Urothelium cell line (cell line): ENCODE results near the gene MRAP.
A peak's percentile ranks its signal among the peaks of the same experiment; 100 is the strongest.
"Not testable (repeated sequence)": the region's sequence is repeated elsewhere in the genome, so short reads cannot be mapped to it uniquely, and the experiment has no call there.

Source experiments
- DNase-seq: peaks from one replicate; pipeline ENCODE4 v3.0.0; 2011; ENCODE audit warnings: low spot score, mixed read lengths
- FAIRE-seq: peaks from 2 replicates; lab custom pipeline; 2011; peaks lifted over from hg19 to GRCh38; lab: Jason Lieb, UNC

Gene MRAP

DNA sequence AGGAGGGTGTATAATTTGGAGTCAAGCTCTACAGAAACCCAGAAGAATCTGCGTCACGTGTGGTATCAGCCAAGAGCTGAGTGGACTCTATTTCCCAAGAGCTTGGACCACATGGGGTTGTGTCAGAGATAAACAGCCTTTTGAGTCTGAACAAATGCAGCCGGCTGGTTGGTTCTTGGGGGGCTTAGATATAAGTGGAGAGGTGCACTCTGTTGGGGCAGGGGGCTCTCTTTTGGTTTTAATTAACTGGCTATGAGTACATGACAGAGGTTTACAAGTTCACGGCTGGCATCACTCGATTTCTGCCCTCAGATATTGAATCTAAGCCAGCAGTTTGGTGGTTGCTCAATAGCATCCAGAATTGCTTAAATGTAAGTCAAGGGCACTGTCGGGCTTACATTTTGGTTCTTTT is 501 bp upstream of the MRAP start:
- no peak for DNase-seq
- no peak for FAIRE-seq

DNA sequence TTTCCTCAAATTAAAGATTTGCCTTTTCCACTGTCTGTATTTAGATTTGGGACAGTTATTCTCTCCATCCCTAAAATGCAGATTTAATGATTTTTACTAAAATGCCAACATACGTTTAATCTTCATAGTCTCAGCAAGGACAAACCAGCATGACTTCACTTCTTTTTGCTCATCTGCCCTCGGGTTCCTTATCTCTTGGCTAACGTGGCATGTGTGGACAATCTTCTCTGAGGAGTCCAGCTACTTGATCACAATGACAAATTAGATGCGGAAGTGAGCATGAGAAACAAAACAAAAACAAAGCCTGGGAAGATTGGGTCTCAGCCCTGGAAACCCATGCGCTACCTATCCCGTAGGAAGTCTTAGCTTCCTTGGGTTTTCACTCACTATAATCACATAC is 1.0 kb downstream of the MRAP start:
- FAIRE-seq (no peak), DNase-seq (no peak)

DNA sequence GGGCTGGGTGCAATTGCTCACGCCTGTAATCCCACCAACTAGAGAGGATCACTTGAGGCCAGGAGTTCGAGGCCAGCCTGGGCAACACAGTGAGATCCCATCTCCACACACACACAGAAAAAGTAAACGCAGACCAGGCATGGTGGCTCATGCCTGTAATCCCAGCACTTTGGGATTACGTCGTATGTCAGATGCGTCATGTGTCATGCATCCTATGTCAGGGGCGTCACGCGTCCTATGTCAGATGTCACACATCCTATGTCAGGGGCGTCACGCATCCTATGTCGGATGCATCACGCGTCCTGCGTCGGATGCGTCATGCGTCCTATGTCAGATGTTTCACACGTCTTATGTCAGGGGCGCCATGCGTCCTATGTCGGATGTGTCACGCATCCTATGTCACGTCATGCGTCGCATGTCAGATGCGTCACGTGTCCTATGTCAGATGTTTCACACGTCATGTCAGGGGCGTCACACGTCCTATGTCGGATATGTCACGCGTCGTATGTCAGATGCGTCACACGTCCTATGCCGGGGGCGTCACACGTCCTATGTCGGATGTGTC is 1.5 kb downstream of the MRAP start:
- no peak for DNase-seq
- FAIRE-seq = peak; percentile 93

DNA sequence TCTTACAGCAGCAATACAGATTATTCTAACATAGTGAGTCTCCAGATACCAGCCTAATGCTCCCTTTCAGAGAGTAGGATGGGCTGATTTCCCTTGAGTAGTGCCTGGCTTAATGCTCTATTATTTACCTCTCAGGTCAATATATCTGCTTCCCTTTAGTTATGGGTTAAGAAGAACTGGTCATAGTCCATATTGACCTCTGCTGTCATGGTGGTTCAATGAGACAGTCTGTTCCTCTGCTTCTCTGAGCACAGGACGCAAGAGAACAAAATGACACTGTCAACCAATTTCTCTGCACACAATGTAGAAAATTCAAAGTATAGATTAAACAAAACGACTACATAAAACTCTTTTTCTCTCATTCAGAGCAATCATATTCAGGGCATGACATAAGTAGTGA is 2.9 kb downstream of the MRAP start:
- FAIRE-seq (no peak), DNase-seq (no peak)

DNA sequence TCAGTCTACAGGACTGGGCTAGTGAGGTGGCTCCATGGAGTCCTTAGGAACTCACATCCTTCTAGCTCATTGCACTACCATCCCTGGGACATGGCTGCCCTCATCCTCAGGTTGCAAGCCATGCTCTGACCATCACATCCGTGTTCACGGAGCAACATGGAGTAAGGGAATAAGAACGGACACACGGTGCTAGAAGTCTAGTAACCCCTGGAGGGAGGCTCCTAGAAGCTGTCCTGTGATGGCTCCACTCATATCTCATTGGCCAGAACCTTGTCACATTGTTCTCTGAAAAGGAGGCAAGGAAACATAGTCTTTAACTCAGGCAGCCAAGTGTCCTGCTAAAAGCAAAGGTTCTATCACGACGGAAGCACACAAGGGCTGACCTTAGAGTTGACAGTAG is 3.9 kb downstream of the MRAP start:
- FAIRE-seq = no peak
- no peak for DNase-seq

DNA sequence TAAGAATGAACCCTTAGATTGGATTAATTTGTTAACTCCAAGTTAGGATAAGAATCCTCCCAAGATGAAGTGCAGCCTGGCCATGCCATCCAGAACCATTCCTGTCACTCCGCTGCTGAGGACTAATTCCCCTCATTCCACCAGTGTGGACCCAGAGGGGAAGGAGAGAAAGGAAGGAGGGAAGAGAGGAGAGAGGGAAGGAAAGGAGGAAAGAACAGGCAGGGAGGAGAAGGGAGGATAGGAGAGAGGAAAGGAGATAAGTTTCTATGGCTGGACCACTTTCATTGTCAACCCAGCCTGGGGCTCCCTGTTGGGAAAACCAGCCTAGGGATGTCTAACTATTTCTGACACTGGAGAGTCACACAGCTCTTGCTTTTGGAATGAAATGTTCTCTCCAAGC is 4.7 kb downstream of the MRAP start:
- DNase-seq (no peak), FAIRE-seq (no peak)

DNA sequence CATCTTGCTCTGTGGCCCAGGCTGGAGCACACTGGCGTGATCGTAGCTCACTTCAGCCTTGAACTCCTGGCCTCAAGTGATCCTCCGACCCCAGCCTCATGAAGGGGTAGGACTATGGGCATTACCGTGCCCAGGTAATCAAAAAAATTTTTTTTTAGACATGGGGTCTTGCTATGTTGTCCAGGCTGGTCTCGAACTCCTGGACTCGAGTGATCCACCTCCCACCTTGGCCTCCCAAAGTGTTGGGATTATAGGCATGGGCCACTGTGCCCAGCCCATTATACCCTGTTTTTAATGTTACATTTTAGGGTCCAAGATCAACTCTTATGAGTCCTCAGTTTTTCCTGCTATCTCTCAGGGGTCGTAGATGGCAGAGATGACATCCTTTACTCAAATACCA is 6.3 kb downstream of the MRAP start:
- DNase-seq (no peak), FAIRE-seq (no peak)

DNA sequence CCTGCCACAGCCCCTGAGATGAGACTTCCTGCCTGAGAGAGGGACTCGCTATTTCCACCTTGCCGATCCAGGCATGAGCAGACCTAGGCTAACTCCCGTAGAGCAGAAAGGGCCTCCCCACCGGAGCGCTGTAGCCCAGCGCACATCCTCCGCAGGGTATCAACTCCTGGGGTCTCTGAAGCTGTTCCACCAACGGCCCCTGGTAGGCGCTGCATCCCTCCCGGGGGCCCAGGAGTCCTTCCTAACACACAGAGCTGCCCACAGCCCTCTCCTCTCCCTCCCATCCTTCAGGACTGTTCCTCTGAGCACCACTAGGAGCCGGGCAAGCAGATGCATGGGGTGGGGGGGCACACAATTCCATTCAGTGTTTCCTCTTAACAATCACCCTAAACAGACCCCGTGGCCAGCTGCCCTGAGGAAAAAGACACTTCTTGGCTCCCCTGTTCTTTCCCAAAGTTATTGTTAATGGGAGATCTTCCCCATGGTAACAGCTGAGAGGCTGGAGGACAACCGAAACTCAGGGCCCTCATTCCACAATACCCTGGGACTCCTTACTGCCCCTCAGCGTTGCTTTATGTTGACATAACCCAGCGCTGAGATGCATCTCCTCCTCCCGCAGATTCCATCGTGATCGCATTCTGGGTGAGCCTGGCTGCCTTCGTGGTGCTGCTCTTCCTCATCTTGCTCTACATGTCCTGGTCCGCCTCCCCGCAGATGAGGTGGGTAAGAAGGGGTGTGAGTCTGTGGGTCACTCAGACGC is 7.5 kb downstream of the MRAP start:
- no peak for FAIRE-seq
- no peak for DNase-seq

DNA sequence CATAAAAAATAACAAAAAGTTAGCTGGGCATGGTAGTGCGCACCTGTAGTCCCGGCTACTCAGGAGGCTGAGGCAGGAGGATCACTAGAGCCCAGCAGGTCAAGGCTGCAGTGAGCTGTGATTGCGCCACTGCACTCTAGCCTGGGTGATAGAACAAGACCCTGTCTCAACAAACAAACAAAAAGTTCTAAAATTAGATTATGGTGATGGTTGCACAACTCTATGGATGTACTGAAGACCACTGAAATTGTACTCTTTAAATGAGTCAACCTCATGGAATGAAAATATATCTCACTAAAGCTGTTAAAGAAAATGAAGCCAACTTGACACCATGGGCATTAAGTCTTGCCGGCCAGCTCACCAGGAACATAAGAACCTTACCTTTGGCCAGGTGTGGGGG is 9.1 kb downstream of the MRAP start:
- DNase-seq = no peak
- FAIRE-seq = no peak

DNA sequence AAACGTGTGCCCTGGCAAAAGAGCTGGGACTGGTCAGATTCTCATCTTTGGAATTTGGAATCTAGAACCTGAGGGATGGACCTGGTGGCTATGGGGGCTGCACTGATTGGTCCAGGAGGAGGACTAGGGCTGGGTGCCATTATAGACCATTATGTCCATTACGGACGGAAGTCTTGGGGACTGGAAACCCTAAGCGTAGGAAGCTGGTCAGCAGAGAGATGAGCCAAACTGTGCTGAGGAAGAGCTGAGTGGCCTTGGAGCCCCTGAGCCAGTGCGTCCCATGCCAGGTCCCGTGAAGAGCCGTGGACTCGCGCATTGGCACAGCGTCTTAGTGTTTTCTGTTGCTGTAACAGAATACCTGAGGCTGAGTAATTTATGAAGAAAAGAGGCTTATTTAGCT is 10.0 kb downstream of the MRAP start:
- FAIRE-seq (no peak), DNase-seq (no peak)

DNA sequence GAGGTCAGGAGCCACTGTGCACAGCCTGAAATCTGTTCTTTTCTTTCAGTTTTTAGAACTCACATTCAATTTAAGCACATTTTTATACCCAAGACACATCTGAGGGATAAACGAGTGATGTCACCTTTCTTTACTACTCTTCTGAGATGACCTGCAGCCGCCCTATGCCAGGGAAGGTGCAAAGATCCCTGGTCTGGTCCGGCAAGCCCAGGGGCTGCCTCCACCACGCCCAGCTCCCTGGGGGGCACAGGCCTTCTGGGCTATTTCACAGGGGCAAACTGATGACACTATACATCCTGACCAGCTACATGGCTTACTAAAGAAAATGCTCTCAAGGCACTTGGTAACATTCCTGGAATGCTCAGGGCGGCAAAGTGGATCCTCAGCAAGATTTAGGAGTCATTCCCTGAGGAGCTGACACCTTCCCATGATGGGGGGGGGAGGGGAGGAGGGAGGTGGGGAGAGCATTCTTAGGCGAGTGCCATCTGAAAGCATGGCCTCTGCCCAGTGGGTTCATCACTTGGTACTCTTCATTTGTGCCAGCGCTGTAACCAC is 11.3 kb downstream of the MRAP start:
- FAIRE-seq = no peak
- no peak for DNase-seq

DNA sequence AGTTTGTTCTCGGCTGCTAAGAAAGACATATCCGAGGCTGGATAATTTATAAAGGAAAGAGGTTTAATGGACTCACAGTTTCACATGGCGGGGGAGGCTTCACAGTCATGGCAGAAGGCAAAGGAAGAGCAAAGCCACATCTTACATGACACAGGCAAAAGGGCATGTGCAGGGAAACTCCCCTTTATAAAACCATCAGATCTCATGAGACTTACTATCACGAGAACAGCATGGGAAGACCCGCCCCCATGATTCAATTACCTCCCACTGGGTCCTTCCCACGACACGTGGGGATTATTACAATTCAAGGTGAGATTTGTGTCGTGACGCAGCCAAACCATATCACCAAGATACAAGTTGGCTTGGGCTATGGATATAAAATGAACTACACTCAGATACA is 12.3 kb downstream of the MRAP start:
- not testable (repeated sequence) for DNase-seq, FAIRE-seq

DNA sequence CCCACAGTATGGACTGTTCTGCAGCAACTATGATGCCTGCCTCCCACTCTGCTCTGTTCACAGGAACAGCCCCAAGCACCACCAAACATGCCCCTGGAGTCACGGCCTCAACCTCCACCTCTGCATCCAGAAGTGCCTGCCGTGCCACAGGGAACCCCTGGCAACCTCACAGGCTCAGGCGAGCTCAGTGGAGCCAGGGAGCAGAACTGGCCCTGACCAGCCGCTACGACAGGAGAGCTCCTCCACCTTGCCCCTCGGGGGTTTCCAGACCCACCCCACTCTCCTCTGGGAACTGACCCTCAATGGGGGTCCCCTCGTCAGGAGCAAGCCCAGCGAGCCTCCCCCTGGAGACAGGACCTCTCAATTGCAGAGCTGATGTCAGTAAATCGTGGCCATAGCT is 13.0 kb downstream of the MRAP start:
- FAIRE-seq = no peak
- DNase-seq = no peak

DNA sequence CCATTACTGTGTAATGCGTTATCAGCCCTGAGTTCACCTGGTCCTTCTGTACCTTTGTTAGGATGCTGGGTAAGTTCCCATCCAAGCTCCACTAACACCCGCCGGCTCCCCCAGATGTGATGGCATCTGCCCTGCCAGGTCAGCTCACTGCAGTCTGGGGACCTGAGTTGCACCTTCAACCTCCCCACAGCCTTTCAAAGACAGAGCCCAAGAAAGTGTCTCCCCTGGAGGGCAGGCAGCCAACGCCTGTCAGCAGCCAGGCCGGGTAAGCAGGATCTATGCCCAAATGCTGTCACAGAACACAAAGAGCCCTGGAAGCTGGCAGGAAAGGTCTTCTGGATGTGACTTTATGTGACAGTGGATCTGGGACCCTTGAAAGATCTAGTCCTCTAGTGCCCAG is 13.7 kb downstream of the MRAP start:
- no peak for FAIRE-seq
- DNase-seq = no peak

DNA sequence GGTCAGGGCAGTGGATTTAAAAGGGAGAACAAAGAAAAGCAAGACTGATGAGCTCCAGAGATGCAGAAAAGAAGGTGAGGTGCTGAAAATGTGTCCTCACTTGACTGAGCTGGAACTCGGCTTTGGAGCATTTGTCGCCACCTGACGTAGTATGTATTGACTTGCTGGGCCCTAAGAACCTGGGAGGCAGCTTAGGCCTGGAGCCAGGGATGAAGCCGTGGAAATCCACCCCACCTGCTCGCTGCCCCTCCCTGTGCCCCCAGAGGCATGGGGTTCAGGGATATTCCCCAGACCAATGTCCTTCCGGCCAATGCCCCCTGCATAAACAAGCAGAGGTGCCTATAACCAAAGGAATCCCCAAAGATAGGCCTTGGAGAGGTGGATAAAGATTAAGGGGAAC is 14.3 kb downstream of the MRAP start:
- FAIRE-seq = no peak
- DNase-seq = no peak

DNA sequence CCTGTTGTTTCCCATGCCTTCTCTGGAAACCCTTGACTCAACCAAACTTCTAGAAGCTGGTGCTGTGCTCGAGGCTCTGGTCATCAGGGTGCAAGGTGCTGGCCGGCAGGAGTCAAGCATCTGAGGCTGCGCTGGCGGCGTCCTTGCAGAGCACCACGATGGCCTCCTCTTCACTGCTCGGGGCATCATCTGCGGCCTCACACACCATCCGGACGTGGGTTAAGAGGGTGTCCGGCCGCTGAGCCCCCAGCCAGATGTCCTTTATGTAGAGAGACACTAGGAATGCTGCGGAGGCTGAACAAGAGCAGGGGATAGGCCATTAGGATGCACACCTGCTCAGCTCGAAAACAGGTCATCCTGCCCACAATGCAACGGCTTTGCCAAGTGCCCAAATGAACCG is 16.2 kb downstream of the MRAP start:
- DNase-seq (no peak), FAIRE-seq (no peak)

DNA sequence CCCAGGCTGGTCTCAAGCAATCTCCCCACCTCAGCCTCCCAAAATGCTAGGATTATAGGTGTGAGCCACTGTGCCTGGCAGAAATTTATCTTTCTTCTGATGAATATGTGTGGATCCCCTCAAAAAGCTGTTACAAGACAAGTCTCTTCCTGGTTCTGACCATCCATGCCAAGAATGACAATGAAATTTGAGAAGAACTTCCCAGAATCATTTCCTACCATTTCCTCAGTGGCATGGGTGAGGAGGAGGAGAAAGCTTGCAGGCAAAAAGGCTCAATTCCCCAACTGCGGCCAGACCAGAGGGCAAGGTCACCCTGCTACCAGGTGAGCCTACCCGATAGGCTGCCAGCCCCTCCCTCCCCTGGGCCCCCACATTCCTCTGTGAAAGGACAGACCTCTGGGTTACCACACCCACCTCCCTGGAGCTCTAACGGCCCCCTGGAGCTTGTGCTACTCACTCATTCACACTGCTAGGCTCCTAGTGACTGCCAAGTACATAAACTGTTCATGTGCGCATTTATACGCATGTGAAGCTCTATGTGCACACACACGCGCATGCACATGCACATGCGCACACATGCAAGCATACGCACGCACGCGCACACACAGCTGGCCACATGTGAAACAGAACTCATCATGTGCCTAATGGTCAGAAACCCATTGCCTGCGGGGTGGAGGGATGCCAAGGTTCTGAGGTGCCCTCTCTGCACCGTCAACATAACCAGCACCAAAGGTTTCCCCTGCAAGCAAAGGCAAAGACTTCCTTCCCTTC is 17.0 kb downstream of the MRAP start:
- DNase-seq (no peak), FAIRE-seq (no peak)

DNA sequence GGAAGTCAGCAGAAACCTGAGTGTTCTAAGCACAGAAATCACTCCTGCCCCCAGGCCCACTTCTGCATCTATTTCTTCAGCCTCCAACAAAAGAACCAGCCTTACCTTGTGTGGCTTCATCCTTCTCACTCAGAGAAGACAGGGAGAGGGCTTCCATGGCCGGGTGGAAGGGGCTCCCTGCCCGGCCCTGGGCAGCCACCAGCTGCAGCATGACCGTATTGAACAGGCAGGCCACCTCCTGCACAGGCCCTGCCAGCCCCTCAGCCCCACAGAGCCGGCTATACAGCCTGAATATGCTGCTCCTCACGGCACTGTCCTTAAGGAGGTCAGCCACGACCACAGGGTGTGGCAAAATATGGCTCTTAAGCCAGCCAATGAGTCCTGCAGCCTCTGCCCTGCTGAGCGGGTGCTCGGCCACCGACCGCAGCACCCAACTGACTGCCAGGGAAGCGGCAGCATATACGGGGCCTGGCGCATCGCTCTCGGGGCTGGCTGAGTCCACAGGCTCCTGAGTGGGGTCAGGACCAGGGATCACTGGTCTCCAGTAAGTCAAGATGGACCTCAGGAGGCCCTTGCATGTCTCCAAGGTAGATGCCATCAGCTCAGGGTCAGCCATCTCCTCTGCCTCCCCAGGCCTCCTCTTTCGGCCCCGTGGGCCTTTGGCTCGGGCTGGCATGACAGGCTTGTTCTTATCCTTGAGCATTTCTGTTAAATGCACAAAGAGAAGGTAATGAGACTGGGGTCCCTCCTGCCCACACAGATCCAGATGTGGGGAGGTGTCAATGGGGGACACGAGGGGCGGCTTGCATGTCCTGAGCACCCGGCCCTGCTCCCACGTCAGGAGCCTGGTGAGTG is 17.9 kb downstream of the MRAP start:
- no peak for DNase-seq
- FAIRE-seq = no peak

DNA sequence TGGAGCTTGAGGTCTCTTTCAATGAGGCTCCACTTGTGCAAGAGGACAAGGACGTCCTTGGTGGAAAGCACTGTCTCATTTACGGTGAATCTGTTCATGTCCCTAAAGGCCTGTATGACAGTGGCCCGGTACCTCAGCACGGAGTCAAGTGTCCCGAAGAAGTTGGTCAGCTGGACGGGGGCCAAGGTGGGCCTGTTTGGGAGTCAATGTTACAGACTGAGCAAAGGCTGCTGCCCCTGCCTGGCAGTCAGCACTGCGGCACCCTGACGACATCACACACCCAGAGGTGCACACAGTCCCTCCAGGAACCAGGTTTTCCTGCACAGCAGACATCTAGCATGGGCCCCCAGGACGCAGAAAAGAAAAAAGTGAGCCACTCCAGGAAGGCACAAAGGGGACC is 19.1 kb downstream of the MRAP start:
- no peak for FAIRE-seq
- DNase-seq = no peak

DNA sequence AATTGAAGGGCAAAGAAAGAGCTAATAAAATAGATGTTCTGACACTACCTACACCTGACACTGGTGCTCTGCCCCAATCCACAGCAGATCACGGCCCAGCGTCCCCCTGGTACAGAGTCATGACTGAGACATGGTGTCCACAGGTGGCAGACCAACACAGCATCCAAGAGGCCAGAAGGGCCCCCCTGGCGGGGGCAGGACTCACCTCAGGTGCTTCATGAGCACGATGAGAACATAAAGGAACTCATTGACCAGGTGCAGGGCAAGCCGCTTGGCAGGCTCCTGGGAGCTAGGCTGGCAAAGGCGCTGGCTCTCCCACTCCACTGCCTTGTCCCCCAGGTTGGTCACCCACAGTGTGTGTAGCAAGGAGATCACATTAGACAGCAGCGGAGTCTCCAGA is 20.4 kb downstream of the MRAP start:
- FAIRE-seq (no peak), DNase-seq (no peak)

DNA sequence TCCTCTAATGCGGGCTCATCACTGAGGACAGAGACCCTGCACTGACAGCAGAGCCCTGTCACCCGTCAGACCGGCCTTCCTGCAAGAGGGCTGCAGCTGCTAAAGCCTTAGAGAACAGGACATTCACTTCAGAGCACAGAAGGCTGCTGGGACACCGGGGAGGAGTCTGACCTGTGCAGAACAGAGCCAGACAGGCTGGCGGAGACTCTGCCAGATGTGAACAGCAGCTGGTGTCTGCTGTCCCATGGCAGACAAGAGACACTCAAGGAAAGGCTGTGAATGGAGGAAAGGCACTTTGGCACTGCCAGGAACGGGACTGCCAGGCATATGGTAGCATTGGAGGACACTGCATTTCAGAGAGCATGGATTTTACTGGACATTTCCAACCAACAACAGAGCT is 21.4 kb downstream of the MRAP start:
- no peak for DNase-seq
- FAIRE-seq = no peak
